Adipocyte (in vitro differentiated cells): Measurements from ENCODE around the gene SUSD3.

ENCODE experiments used
- DNase-seq: peaks from one replicate; pipeline ENCODE4 v3.0.0-alpha.2; 2015; ENCODE audit warnings: low read depth
- H3K27me3 ChIP-seq: replicated peaks from 2 replicates; pipeline ENCODE4 v1.7.0; 2013; ENCODE audit warnings: mild to moderate bottlenecking, low read length, moderate library complexity; ENCODE audit not compliant: control insufficient read depth, insufficient read depth
- H3K36me3 ChIP-seq: 2 replicates; pipeline ENCODE4 v1.7.0; 2013; ENCODE audit warnings: low read length, mild to moderate bottlenecking, moderate library complexity; ENCODE audit not compliant: control insufficient read depth, insufficient read depth, severe bottlenecking
- H3K4me1 ChIP-seq: 2 replicates; pipeline ENCODE4 v1.7.0; 2013; ENCODE audit warnings: mild to moderate bottlenecking, low read length, moderate library complexity; ENCODE audit not compliant: control insufficient read depth, insufficient read depth
- H3K4me3 ChIP-seq: 2 replicates; pipeline ENCODE4 v1.7.0; 2013; ENCODE audit warnings: mild to moderate bottlenecking, low read length, moderate library complexity
- H3K9ac ChIP-seq: 2 replicates; pipeline ENCODE4 v1.7.0; 2013; ENCODE audit warnings: mild to moderate bottlenecking, low read length, moderate library complexity
- H3K9me3 ChIP-seq: 2 replicates; pipeline ENCODE4 v1.7.0; 2013; ENCODE audit warnings: mild to moderate bottlenecking, low read length, moderate library complexity; ENCODE audit not compliant: control insufficient read depth

Gene SUSD3

GRCh38 chr9:93030642-93031628 lies 27.6 kb upstream of the SUSD3 start:
- no peaks in the 10 kb centered on the region for H3K36me3 ChIP-seq
- H3K27me3 ChIP-seq: peaks cover 50% of the 10 kb centered on the region
- H3K9me3 ChIP-seq: no peaks in the 10 kb centered on the region
- H3K4me3 ChIP-seq: no peak overlapping the region
- DNase-seq: no peak
- no peaks in the 10 kb centered on the region for H3K4me1 ChIP-seq
- H3K9ac ChIP-seq: no peak overlapping the region

- Histone ChIP-seq H3K27me3 (peaks cover 50% of the 10 kb centered on the region), H3K4me1 (no peaks in the 10 kb centered on the region), H3K36me3 (no peaks in the 10 kb centered on the region), H3K9me3 (no peaks in the 10 kb centered on the region), H3K4me3 (no peak overlapping the region), H3K9ac (no peak overlapping the region)
- peak; percentile 51 for DNase-seq
Measured at GRCh38 chr9:93031629-93032430, 26.7 kb upstream of the SUSD3 start.

GRCh38 chr9:93032545-93032944 lies 26.0 kb upstream of the SUSD3 start:
- no peak overlapping the region for H3K9ac ChIP-seq
- no peak for DNase-seq
- no peaks in the 10 kb centered on the region for H3K4me1 ChIP-seq
- no peaks in the 10 kb centered on the region for H3K9me3 ChIP-seq
- peaks cover 50% of the 10 kb centered on the region for H3K27me3 ChIP-seq
- no peak overlapping the region for H3K4me3 ChIP-seq
- H3K36me3 ChIP-seq: no peaks in the 10 kb centered on the region

- DNase-seq: no peak
- no peak overlapping the region for H3K4me3 ChIP-seq
Measured at GRCh38 chr9:93033531-93033930, 25.0 kb upstream of the SUSD3 start.

GRCh38 chr9:93035106-93035660 lies 23.3 kb upstream of the SUSD3 start:
- H3K9me3 ChIP-seq: no peaks in the 10 kb centered on the region
- H3K4me1 ChIP-seq: no peaks in the 10 kb centered on the region
- no peak for DNase-seq
- no peak overlapping the region for H3K4me3 ChIP-seq
- no peaks in the 10 kb centered on the region for H3K36me3 ChIP-seq
- peaks cover 40% of the 10 kb centered on the region for H3K27me3 ChIP-seq
- H3K9ac ChIP-seq: no peak overlapping the region

More at GRCh38 chr9:93033531-93033930, 25.0 kb upstream of the SUSD3 start:
- Histone ChIP-seq H3K36me3 (no peaks in the 10 kb centered on the region), H3K9ac (no peak overlapping the region), H3K27me3 (peaks cover 46% of the 10 kb centered on the region), H3K4me1 (no peaks in the 10 kb centered on the region), H3K9me3 (no peaks in the 10 kb centered on the region)

- H3K36me3 ChIP-seq: no peaks in the 10 kb centered on the region
Measured at GRCh38 chr9:93035821-93036351, 22.6 kb upstream of the SUSD3 start.

GRCh38 chr9:93036887-93037475 lies 21.5 kb upstream of the SUSD3 start:
- H3K9me3 ChIP-seq: no peaks in the 10 kb centered on the region

More at GRCh38 chr9:93035821-93036351, 22.6 kb upstream of the SUSD3 start:
- DNase-seq: no peak
- Histone ChIP-seq H3K9ac (no peak overlapping the region), H3K9me3 (no peaks in the 10 kb centered on the region), H3K4me3 (no peak overlapping the region), H3K27me3 (peaks cover 36% of the 10 kb centered on the region), H3K4me1 (no peaks in the 10 kb centered on the region)

GRCh38 chr9:93037476-93037971 lies 21.0 kb upstream of the SUSD3 start:
- no peaks in the 10 kb centered on the region for H3K4me1 ChIP-seq
- no peak overlapping the region for H3K4me3 ChIP-seq
- no peaks in the 10 kb centered on the region for H3K36me3 ChIP-seq
- H3K9me3 ChIP-seq: no peaks in the 10 kb centered on the region
- no peak for DNase-seq
- H3K9ac ChIP-seq: no peak overlapping the region
- H3K27me3 ChIP-seq: peaks cover 27% of the 10 kb centered on the region

More at GRCh38 chr9:93036887-93037475, 21.5 kb upstream of the SUSD3 start:
- H3K4me1 ChIP-seq: no peaks in the 10 kb centered on the region
- peaks cover 32% of the 10 kb centered on the region for H3K27me3 ChIP-seq
- H3K4me3 ChIP-seq: no peak overlapping the region
- H3K9ac ChIP-seq: no peak overlapping the region
- DNase-seq: no peak
- no peaks in the 10 kb centered on the region for H3K36me3 ChIP-seq

GRCh38 chr9:93038918-93039317 lies 19.6 kb upstream of the SUSD3 start:
- no peaks in the 10 kb centered on the region for H3K9me3 ChIP-seq
- H3K27me3 ChIP-seq: peaks cover 20% of the 10 kb centered on the region
- no peaks in the 10 kb centered on the region for H3K4me1 ChIP-seq
- DNase-seq: no peak
- no peaks in the 10 kb centered on the region for H3K36me3 ChIP-seq
- no peak overlapping the region for H3K9ac ChIP-seq
- no peak overlapping the region for H3K4me3 ChIP-seq

GRCh38 chr9:93039456-93039855 lies 19.0 kb upstream of the SUSD3 start:
- Histone ChIP-seq H3K4me3 (no peak overlapping the region), H3K9ac (no peak overlapping the region), H3K9me3 (no peaks in the 10 kb centered on the region), H3K4me1 (no peaks in the 10 kb centered on the region), H3K27me3 (peaks cover 15% of the 10 kb centered on the region), H3K36me3 (no peaks in the 10 kb centered on the region)
- DNase-seq: no peak
